Stimulated activated CD4-positive, alpha-beta T cell treated with anti-CD3 and anti-CD28 coated beads, Interleukin-1b, Interleukin-23, amount 100 ng/mL, for 48 hours (primary cell): ENCODE measurements around the gene MPHOSPH6.
"Not testable (repeated sequence)": the region's sequence is repeated elsewhere in the genome, so short reads cannot be mapped to it uniquely, and the experiment has no call there.

Experiments used
- DNase-seq: peaks from one replicate; pipeline ENCODE4 v3.0.0-alpha.2; 2020

The MPHOSPH6 gene

GRCh38 chr16:82113741-82114140, 56.3 kb downstream of the MPHOSPH6 start:
- DNase-seq: no peak

- no peak for DNase-seq
These were observed 58.1 kb downstream of the MPHOSPH6 start for GRCh38 chr16:82111944-82112343.

DNA sequence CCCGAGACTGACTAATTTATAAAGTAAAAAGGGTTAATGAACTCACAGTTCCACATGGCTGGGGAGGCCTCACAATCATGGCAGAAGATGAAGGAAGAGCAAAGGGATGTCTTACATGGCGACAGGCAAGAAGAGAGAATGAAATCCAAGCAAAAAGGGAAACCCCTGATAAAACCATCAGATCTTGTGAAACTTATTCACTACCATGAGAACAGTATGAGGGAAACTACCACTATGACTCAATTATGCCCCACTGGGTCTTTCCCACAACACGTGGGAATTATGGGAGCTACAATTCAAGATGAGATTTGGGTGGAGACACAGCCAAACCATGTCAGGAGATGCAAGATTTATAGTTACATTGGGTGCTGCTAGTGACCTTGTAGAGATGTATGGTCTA, 60.8 kb downstream of the MPHOSPH6 start:
- DNase-seq: not testable (repeated sequence)

- DNase-seq: no peak
These were observed 61.2 kb downstream of the MPHOSPH6 start for GRCh38 chr16:82108774-82109173.

DNA sequence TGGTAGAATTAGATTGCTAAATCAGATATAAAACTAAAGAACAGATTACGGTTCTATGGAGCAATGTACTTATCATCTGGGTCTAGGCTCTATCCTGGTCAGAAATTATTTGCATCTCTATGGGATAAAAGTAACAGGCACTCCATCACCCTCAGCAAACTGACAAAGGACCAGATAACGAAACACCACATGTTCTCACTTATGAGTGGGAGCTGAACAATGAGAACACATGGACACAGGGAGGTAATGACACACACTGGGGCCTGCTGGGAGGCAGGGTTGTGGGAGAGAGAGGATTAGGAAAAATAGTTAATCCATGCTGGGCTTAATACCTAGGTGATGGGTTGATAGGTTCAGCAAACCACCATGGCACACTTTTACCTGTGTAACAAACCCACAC, 61.9 kb downstream of the MPHOSPH6 start:
- no peak for DNase-seq

DNA sequence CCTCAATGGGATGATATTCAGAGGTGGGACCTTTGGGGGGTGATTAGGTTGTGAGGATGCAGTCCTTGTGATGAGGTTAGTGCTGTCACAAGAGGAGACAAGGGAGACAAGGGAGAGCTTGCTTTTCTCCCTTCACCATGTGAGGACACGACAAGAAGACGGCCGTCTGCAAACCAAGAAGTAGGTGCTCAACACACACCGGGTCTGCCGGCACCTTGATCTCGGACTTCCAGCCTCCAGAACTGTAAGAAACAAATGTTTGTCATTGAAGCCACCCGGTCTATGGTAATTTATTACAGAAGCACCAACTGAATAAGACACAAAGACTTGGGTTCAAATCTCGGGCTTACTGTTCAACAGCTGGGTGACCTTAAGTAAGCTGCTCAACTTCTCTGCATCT, 64.9 kb downstream of the MPHOSPH6 start:
- DNase-seq: no peak
